Nephron progenitor cell (in vitro differentiated cells): ENCODE measurements around the gene P2RY12.
"Not testable (repeated sequence)": the region's sequence is repeated elsewhere in the genome, so short reads cannot be mapped to it uniquely, and the experiment has no call there.

Experiments
- DNase-seq: peaks from one replicate; pipeline ENCODE4 v3.0.0; 2021
- H3K27ac Mint-ChIP-seq: 2 replicates; pipeline ENCODE4 v1.8.0; 2021; ENCODE audit warnings: mild to moderate bottlenecking, moderate library complexity, mixed read lengths
- H3K27me3 Mint-ChIP-seq: 2 replicates; pipeline ENCODE4 v1.8.0; 2021; ENCODE audit warnings: mild to moderate bottlenecking, low read depth, mixed read lengths; ENCODE audit not compliant: poor library complexity
- H3K36me3 Mint-ChIP-seq: 2 replicates; pipeline ENCODE4 v1.8.0; 2021; ENCODE audit warnings: low read depth, mixed read lengths
- H3K4me1 Mint-ChIP-seq: 2 replicates; pipeline ENCODE4 v1.8.0; 2021; ENCODE audit warnings: mixed read lengths
- H3K4me3 Mint-ChIP-seq: 2 replicates; pipeline ENCODE4 v1.8.0; 2021; ENCODE audit warnings: mild to moderate bottlenecking, moderate library complexity, mixed read lengths
- H3K9me3 Mint-ChIP-seq: 2 replicates; pipeline ENCODE4 v1.8.0; 2021; ENCODE audit warnings: mild to moderate bottlenecking, moderate library complexity, mixed read lengths
- TF ChIP-seq, protein P1 (sequence below): fragments of 200-600 bp; sonication (generic); IDR thresholded peaks from 2 replicates; pipeline ENCODE4 v1.5.0; 2021; ENCODE audit warnings: antibody characterized with exemption

P2RY12 gene

DNA sequence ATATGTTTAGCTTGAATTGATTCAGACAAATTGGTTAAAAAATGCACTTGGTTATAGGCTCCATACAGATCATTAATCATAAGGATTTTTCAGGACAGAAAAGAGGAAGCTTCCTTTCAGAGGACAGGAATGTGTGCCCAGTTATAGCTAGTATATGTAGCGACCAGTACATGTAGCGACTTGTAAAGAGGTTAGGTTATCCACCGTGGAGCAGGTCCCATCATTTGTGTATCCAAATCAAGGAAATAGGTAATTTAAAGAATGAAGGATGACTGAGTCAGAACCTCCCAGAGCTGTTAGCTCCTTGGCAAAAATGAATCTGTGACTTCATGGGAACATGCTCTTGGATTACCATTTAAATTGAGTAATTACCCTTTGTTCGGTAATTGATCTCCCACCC, 15.8 kb upstream of the P2RY12 start:
- no peaks in the 10 kb centered on the region for H3K9me3 Mint-ChIP-seq
- no peaks in the 10 kb centered on the region for H3K27me3 Mint-ChIP-seq
- TF ChIP-seq, protein P1, sequence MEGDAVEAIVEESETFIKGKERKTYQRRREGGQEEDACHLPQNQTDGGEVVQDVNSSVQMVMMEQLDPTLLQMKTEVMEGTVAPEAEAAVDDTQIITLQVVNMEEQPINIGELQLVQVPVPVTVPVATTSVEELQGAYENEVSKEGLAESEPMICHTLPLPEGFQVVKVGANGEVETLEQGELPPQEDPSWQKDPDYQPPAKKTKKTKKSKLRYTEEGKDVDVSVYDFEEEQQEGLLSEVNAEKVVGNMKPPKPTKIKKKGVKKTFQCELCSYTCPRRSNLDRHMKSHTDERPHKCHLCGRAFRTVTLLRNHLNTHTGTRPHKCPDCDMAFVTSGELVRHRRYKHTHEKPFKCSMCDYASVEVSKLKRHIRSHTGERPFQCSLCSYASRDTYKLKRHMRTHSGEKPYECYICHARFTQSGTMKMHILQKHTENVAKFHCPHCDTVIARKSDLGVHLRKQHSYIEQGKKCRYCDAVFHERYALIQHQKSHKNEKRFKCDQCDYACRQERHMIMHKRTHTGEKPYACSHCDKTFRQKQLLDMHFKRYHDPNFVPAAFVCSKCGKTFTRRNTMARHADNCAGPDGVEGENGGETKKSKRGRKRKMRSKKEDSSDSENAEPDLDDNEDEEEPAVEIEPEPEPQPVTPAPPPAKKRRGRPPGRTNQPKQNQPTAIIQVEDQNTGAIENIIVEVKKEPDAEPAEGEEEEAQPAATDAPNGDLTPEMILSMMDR, result no peak
- no peak overlapping the region for H3K4me3 Mint-ChIP-seq
- no peak for DNase-seq
- no peaks in the 10 kb centered on the region for H3K4me1 Mint-ChIP-seq
- H3K36me3 Mint-ChIP-seq, result peaks cover 25% of the 10 kb centered on the region
- H3K27ac Mint-ChIP-seq, result no peak overlapping the region

DNA sequence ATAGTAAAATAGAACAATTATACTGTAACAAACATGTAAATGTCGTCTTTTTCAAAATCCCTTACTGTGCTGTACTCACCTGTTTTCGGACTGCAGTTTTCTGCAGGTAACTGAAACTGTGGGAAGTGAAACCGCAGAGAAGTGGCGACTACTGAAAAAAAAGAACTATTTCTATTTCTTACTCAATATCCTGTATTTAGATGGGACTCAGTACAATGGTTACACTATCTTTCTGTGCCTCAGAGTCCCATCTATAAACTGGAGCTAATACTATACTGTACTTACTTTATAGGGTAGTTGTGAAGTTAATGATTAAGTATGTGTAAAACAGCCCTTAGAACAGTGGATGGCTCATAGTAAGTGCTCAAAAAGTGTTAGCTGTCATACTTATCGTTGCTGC, 14.3 kb upstream of the P2RY12 start:
- Mint-ChIP-seq H3K27ac (no peak overlapping the region), H3K27me3 (no peaks in the 10 kb centered on the region), H3K4me3 (no peak overlapping the region), H3K4me1 (no peaks in the 10 kb centered on the region), H3K9me3 (no peaks in the 10 kb centered on the region), H3K36me3 (peaks cover 30% of the 10 kb centered on the region)
- TF ChIP-seq, protein P1, result no peak
- no peak for DNase-seq

DNA sequence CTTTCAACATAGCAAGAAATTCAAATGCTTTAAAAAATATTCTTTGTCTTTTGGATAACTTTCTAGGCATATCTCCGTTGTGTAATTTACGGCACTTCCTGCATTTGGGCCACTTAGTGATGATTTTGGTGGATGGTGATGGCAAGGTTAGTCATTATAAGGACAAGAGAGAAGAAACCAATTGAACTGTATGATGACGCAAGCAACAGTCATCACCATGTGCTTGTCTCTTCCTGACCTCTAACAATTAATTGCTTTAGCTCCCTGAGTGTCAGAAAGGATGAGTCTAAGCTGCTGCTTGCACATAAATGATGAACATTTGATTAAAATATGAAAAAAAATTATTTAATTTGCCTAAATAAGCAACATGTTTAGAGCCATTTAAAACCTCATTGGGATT, 11.3 kb upstream of the P2RY12 start:
- DNase-seq, result no peak
- Mint-ChIP-seq H3K27ac (no peak overlapping the region), H3K27me3 (no peaks in the 10 kb centered on the region), H3K9me3 (no peaks in the 10 kb centered on the region), H3K36me3 (peaks cover 48% of the 10 kb centered on the region), H3K4me1 (no peaks in the 10 kb centered on the region), H3K4me3 (no peak overlapping the region)
- TF ChIP-seq, protein P1, result no peak

DNA sequence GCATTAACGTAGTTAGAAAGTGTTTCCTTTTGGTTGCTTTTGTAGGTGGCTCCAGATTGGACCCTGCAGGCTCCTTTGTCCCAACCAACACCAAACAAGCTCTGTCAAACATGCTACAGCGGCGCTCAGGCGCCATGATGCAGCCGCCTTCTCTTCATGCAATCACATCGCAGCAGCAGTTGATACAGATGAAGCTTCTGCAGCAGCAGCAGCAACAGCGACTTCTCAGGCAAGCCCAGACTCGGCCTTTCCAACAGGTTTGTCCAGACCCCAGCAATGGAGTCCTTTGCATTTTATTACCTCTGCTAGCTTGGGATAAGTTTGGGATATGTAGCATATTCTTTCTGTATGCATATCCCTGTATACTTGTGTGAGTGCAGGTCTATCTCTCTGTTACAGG, 10.1 kb upstream of the P2RY12 start:
- DNase-seq, result no peak
- TF ChIP-seq, protein P1, result no peak
- H3K27ac Mint-ChIP-seq, result no peak overlapping the region
- H3K4me1 Mint-ChIP-seq, result no peaks in the 10 kb centered on the region
- H3K27me3 Mint-ChIP-seq, result no peaks in the 10 kb centered on the region
- no peaks in the 10 kb centered on the region for H3K9me3 Mint-ChIP-seq
- no peak overlapping the region for H3K4me3 Mint-ChIP-seq
- H3K36me3 Mint-ChIP-seq, result peaks cover 44% of the 10 kb centered on the region

DNA sequence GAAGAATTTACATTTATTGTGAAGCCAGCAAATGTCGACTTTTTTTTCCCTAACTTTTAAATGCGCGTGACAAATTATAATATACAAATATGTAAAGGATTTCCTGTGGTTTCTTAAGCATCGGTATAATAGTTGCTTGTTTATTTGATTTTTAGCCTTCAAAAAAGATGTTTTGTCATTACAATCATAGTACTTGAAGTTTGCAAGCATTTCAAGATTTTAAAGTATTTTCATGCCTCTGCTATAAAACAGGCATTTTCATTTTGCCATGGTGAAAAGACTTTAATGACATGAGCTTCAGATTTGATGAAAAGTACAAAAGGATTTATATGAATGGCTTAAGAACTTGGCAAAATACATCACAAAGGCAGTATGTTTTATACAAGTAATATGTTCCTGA, 9.4 kb upstream of the P2RY12 start:
- Mint-ChIP-seq H3K36me3 (peaks cover 48% of the 10 kb centered on the region), H3K4me1 (no peaks in the 10 kb centered on the region), H3K9me3 (no peaks in the 10 kb centered on the region), H3K27ac (no peak overlapping the region), H3K4me3 (no peak overlapping the region), H3K27me3 (no peaks in the 10 kb centered on the region)
- TF ChIP-seq, protein P1, result no peak
- no peak for DNase-seq

DNA sequence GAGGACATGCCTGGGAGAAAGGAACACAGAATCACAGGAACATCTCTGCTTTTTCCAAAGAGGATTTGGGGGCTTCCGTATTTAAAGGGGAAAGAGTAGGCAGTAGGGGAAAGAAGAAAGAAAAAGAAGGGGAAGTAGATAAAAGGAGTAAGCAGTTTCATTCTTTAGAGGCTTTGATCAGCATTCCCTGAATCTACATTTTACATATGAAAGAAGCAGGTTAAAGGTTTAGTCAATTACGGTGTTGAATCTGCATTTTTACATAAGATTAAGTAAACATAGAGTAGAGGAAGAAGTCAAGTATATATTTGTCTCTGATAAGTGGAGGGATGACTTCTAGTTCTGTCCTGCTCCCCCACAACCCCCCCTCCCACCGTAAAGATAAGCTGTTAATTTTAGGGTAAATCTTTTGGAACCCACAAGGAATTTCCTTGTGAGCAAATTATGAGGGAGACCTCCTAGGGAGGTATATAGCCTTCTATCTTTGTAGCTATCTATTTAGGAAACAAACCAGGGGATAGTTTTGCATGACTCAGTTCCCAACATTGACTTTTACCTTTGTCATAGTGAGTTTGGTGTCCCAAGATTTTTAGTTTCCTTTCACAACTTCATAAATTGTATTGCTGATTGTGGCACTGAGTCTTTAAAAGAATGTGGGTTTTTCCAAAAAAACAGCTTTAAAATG, 8.7 kb upstream of the P2RY12 start:
- TF ChIP-seq, protein P1, result no peak
- no peaks in the 10 kb centered on the region for H3K27me3 Mint-ChIP-seq
- H3K36me3 Mint-ChIP-seq, result peaks cover 49% of the 10 kb centered on the region
- H3K9me3 Mint-ChIP-seq, result no peaks in the 10 kb centered on the region
- no peaks in the 10 kb centered on the region for H3K4me1 Mint-ChIP-seq
- no peak for DNase-seq
- H3K4me3 Mint-ChIP-seq, result no peak overlapping the region
- peak overlapping the region; percentile 71 for H3K27ac Mint-ChIP-seq

DNA sequence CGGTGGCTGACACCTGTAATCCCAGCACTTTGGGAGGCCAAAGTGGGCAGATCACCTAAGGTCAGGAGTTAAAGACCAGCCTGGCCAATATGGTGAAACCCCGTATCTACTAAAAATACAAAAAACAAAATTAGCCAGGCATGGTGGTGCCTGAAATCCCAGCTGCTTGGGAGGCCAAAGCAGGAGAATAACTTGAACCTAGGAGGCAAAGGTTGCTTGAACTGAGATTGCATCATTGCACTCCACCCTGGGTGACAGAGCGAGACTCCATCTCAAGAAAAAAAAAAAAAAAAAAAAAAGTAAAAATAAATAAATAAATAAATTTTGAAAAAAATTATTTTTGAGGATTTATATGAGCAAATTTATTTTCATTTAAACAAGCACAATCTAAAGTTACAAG, 7.6 kb upstream of the P2RY12 start:
- H3K9me3 Mint-ChIP-seq, H3K27ac Mint-ChIP-seq, H3K4me1 Mint-ChIP-seq, H3K27me3 Mint-ChIP-seq, DNase-seq, H3K4me3 Mint-ChIP-seq: not testable (repeated sequence)
- H3K36me3 Mint-ChIP-seq, result peaks cover 55% of the 10 kb centered on the region
